Neuronal stem cell (in vitro differentiated cells): Measurements from ENCODE around the gene MESD.

Experiments
- DNase-seq: peaks from one replicate; pipeline ENCODE4 v3.0.0-alpha.2; 2013; ENCODE audit warnings: low spot score
- H2AFZ ChIP-seq: one replicate; pipeline ENCODE4 v1.6.1; 2013; ENCODE audit warnings: mild to moderate bottlenecking, low read length, inconsistent platforms
- H2AK5ac ChIP-seq: 2 replicates; pipeline ENCODE4 v1.6.1; 2013; ENCODE audit warnings: low read depth, mild to moderate bottlenecking, inconsistent platforms, low read length, moderate library complexity, mixed read lengths
- H2BK120ac ChIP-seq: 2 replicates; pipeline ENCODE4 v1.6.1; 2013; ENCODE audit warnings: low read depth, mild to moderate bottlenecking, inconsistent platforms, low read length, moderate library complexity, mixed read lengths
- H2BK12ac ChIP-seq: one replicate; pipeline ENCODE4 v1.6.1; 2013; ENCODE audit warnings: low read length, inconsistent platforms
- H2BK15ac ChIP-seq: 2 replicates; pipeline ENCODE4 v1.6.1; 2013; ENCODE audit warnings: mild to moderate bottlenecking, low read length, inconsistent platforms, mixed read lengths
- H2BK5ac ChIP-seq: one replicate; pipeline ENCODE4 v1.6.1; 2013; ENCODE audit warnings: inconsistent platforms, mild to moderate bottlenecking, low read length, moderate library complexity
- H3K14ac ChIP-seq: one replicate; pipeline ENCODE4 v1.6.1; 2013; ENCODE audit warnings: low read length, inconsistent platforms
- H3K18ac ChIP-seq: 2 replicates; pipeline ENCODE4 v1.6.1; 2013; ENCODE audit warnings: low read length, inconsistent platforms
- H3K23ac ChIP-seq: 2 replicates; pipeline ENCODE4 v1.6.1; 2013; ENCODE audit warnings: low read depth, mild to moderate bottlenecking, mixed read lengths, low read length, inconsistent platforms; ENCODE audit not compliant: poor library complexity
- H3K27ac ChIP-seq: replicated peaks from 3 replicates; pipeline ENCODE4 v1.5.1; 2013; ENCODE audit warnings: low read length, inconsistent platforms
- H3K27me3 ChIP-seq, 3 experiments: 2 replicates each; pipeline ENCODE4 v1.6.1; 2013; ENCODE audit warnings: low read length in 3 of 3, mild to moderate bottlenecking in 2 of 3, inconsistent platforms in 1 of 3, low read depth in 1 of 3, mixed read lengths in 1 of 3, moderate library complexity in 1 of 3; ENCODE audit not compliant: control insufficient read depth in 3 of 3, insufficient read depth in 3 of 3
- H3K36me3 ChIP-seq, 2 donors: replicated peaks in 1 of 2; 2 replicates each; pipeline ENCODE4 v1.6.1; 2013; ENCODE audit warnings: low read length in 2 of 2; ENCODE audit not compliant: control insufficient read depth in 2 of 2, insufficient read depth in 2 of 2
- H3K4ac ChIP-seq: 2 replicates; pipeline ENCODE4 v1.6.1; 2013; ENCODE audit warnings: inconsistent platforms, mild to moderate bottlenecking, low read length, moderate library complexity
- H3K4me1 ChIP-seq, 2 donors: 1 replicate in 1 of 2; 2 replicates in 1 of 2; pipeline ENCODE4 v1.6.1; 2013; ENCODE audit warnings: low read length in 2 of 2, low read depth in 1 of 2; ENCODE audit not compliant: control insufficient read depth in 2 of 2, insufficient read depth in 1 of 2
- H3K4me2 ChIP-seq: one replicate; pipeline ENCODE4 v1.6.1; 2013; ENCODE audit warnings: mild to moderate bottlenecking, low read length, inconsistent platforms; ENCODE audit not compliant: insufficient read depth, poor library complexity, severe bottlenecking
- H3K4me3 ChIP-seq, 2 donors: 2 replicates each; pipeline ENCODE4 v1.5.1; 2013; ENCODE audit warnings: low read length in 2 of 2, mild to moderate bottlenecking in 2 of 2, inconsistent platforms in 1 of 2, moderate library complexity in 1 of 2
- H3K79me1 ChIP-seq: one replicate; pipeline ENCODE4 v1.6.1; 2013; ENCODE audit warnings: low read depth, mild to moderate bottlenecking, inconsistent platforms, low read length, moderate library complexity
- H3K9ac ChIP-seq: one replicate; pipeline ENCODE4 v1.6.1; 2013; ENCODE audit warnings: mild to moderate bottlenecking, low read depth, low read length, inconsistent platforms; ENCODE audit not compliant: poor library complexity
- H3K9me3 ChIP-seq, 2 donors: replicated peaks in 1 of 2; 2 replicates each; pipeline versions ENCODE3 to v1.6.1; 2013; ENCODE audit warnings: low read length in 2 of 2, mild to moderate bottlenecking in 2 of 2, inconsistent platforms in 1 of 2, low read depth in 1 of 2, mixed read lengths in 1 of 2, moderate library complexity in 1 of 2; ENCODE audit not compliant: control insufficient read depth in 2 of 2, insufficient read depth in 1 of 2
- H4K8ac ChIP-seq: one replicate; pipeline ENCODE4 v1.6.1; 2013; ENCODE audit warnings: low read depth, mild to moderate bottlenecking, inconsistent platforms, low read length, moderate library complexity
- H4K91ac ChIP-seq: one replicate; pipeline ENCODE4 v1.6.1; 2013; ENCODE audit warnings: low read length, low read depth, mild to moderate bottlenecking, inconsistent platforms; ENCODE audit not compliant: poor library complexity
- WGBS, 2 donors: extraction: QIAGEN DNeasy Blood & Tissue Kit; methylation state at CpG; one replicate each; pipeline ENCODE4 v1.1.7; 2013; ENCODE audit warnings: missing lambda C conversion rate in 2 of 2, mixed read lengths in 1 of 2; ENCODE audit not compliant: insufficient read length in 2 of 2, insufficient replicate concordance in 1 of 2; ENCODE audit errors: extremely low coverage in 2 of 2; 5-methylcytosine and 5-hydroxymethylcytosine counted together

MESD gene

DNA sequence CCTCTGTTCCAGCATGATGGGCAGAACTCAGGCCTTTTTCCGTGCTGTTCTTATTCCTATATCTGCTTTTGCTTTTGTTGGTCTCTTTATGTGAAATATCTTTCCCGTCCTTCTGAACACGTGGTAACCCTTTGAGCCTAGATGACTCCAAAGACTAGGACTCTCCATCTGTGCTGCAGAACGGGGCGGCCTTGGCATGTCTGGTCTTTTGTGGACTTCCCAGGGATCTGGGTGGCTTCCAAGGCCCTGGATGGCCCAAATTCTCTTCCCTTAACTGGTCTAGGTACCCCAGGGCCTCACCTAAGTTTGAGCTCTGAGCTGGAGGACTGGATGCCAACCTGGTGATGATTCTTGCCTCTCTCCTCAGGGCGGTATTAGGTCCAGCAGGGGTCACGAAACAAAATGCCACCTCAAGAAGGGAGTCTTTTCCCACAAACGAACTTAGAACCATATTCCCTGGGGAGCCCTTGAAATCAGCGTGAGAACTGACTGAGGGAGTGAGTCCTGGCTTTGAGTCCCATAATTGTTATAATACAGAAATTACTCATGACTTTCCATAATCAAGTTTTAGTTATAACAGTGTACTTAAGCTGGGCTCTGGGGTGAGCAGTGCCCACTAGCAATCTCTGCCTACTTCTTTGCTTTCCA lies 25.0 kb upstream of the MESD start:
- Histone ChIP-seq H2BK120ac (no peak overlapping the region), H4K91ac (no peak overlapping the region), H3K9me3 (no peaks in the 10 kb centered on the region), H2BK15ac (no peak overlapping the region), H3K23ac (no peak overlapping the region), H3K9ac (no peak overlapping the region), H3K18ac (no peak overlapping the region), H2BK12ac (no peak overlapping the region), H3K27me3 (no peaks in the 10 kb centered on the region), H3K4me2 (no peak overlapping the region), H3K36me3 (no peaks in the 10 kb centered on the region), H3K14ac (no peak overlapping the region), H2AK5ac (no peak overlapping the region), H2BK5ac (no peak overlapping the region), H3K4me3 (no peak overlapping the region), H3K4ac (no peak overlapping the region), H3K27ac (no peak overlapping the region), H4K8ac (no peak overlapping the region), H3K79me1 (no peaks in the 10 kb centered on the region), H2AFZ (no peak overlapping the region), H3K4me1 (peaks cover 3 to 9% of the 10 kb centered on the region in 2 donors)
- DNase-seq, result no peak
- no CpG with 5 or more reads among the region's 9 CpGs for WGBS, 2 donors

DNA sequence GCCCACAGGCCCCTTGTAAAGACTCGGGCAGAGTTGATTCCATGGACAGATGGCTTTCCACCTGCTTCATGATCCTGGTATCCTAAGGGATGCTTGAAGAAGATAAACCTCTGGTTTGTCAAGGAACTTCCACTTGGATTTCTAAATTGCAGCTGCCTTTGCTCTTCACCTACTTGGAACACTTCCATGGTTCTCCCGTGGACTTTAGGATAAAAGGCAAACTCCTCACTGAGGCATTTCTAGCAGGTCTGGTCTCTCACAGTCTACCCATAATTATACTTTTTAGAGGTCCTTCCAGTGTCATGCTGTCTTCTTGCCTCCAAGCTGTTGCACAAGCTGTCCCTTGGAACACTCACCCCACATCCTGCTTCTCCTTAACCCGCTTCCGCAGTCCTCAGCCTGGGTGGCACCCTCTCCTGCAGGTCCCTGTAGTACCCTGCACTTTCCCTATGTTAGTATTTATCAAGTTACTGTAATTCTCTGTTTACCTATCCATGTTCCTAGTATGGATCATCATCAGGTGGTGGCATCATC lies 23.8 kb upstream of the MESD start:
- H2BK12ac ChIP-seq, result no peak overlapping the region
- no peak overlapping the region for H4K91ac ChIP-seq
- H3K27me3 ChIP-seq, result no peaks in the 10 kb centered on the region
- H3K23ac ChIP-seq, result no peak overlapping the region
- no peak overlapping the region for H3K27ac ChIP-seq
- H3K36me3 ChIP-seq, result no peaks in the 10 kb centered on the region
- WGBS, 2 donors, result no CpG with 5 or more reads among the region's 4 CpGs
- H3K4me3 ChIP-seq, result no peak overlapping the region
- no peak for DNase-seq
- no peak overlapping the region for H2BK5ac ChIP-seq
- H3K4me2 ChIP-seq, result no peak overlapping the region
- no peak overlapping the region for H4K8ac ChIP-seq
- no peak overlapping the region for H2BK120ac ChIP-seq
- no peak overlapping the region for H3K14ac ChIP-seq
- peaks cover 3 to 9% of the 10 kb centered on the region in 2 donors for H3K4me1 ChIP-seq
- H3K79me1 ChIP-seq, result no peaks in the 10 kb centered on the region
- no peak overlapping the region for H2BK15ac ChIP-seq
- no peaks in the 10 kb centered on the region for H3K9me3 ChIP-seq
- no peak overlapping the region for H3K4ac ChIP-seq
- no peak overlapping the region for H2AFZ ChIP-seq
- H2AK5ac ChIP-seq, result no peak overlapping the region
- H3K9ac ChIP-seq, result no peak overlapping the region
- H3K18ac ChIP-seq, result no peak overlapping the region

DNA sequence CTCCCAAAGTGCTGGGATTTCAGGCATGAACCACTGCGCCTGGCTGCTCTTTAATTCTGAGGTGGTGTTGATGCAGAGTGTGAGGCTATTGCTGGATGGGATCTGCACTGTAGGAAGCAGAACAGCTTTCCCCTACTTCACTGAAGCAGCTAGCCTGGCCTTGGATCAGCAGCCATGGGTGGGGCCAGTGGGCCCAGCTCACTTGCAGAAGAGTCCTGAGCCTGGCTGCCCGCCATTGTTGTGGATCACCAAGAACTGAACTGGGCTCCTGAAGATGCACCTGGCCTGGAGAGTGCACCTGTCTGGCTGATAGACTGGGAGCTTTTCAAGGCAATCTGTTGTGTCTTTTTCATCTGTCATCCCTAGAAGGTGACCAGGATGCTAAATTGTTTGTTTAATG lies 23.0 kb upstream of the MESD start:
- Histone ChIP-seq H2BK15ac (no peak overlapping the region), H4K91ac (no peak overlapping the region), H3K4ac (no peak overlapping the region), H3K18ac (no peak overlapping the region), H4K8ac (no peak overlapping the region), H3K4me2 (no peak overlapping the region), H2BK12ac (no peak overlapping the region), H3K79me1 (no peaks in the 10 kb centered on the region), H2BK120ac (no peak overlapping the region), H3K27ac (no peak overlapping the region), H3K9ac (no peak overlapping the region), H2BK5ac (no peak overlapping the region), H3K4me3 (no peak overlapping the region), H2AFZ (no peak overlapping the region), H3K4me1 (peaks cover 3 to 9% of the 10 kb centered on the region in 2 donors), H3K36me3 (no peaks in the 10 kb centered on the region), H2AK5ac (no peak overlapping the region), H3K9me3 (no peaks in the 10 kb centered on the region), H3K27me3 (no peaks in the 10 kb centered on the region), H3K14ac (no peak overlapping the region), H3K23ac (no peak overlapping the region)
- no CpG with 5 or more reads among the region's 2 CpGs for WGBS, 2 donors
- no peak for DNase-seq

DNA sequence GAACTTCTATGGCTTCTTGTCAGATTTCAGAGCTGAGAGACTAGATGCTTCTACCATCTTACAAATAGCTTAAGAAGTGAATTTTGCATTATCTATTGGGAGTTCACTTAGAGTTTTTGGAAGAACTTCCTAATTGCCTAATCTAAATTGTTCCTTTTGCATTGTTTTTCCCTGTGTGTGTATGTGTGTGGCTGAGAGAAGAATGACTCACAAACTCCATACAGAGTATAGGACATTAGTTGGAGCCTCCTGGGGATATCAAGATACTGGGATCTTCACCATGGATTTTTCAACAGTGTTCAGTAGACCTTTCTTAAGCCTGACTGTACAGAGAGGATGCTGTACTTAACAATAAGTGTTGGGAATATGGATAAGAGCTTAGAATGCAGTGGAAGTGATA lies 22.0 kb upstream of the MESD start:
- no peak for DNase-seq
- H3K27me3 ChIP-seq, result no peaks in the 10 kb centered on the region
- H2BK120ac ChIP-seq, result no peak overlapping the region
- H3K4ac ChIP-seq, result no peak overlapping the region
- H3K36me3 ChIP-seq, result no peaks in the 10 kb centered on the region
- H2AK5ac ChIP-seq, result no peak overlapping the region
- H3K27ac ChIP-seq, result no peak overlapping the region
- H2AFZ ChIP-seq, result no peak overlapping the region
- H2BK5ac ChIP-seq, result no peak overlapping the region
- H3K79me1 ChIP-seq, result no peaks in the 10 kb centered on the region
- no peak overlapping the region for H3K14ac ChIP-seq
- no peaks in the 10 kb centered on the region for H3K9me3 ChIP-seq
- peaks cover 3 to 9% of the 10 kb centered on the region in 2 donors for H3K4me1 ChIP-seq
- no peak overlapping the region for H4K8ac ChIP-seq
- no peak overlapping the region for H3K18ac ChIP-seq
- H2BK12ac ChIP-seq, result no peak overlapping the region
- H3K23ac ChIP-seq, result no peak overlapping the region
- H3K4me3 ChIP-seq, result no peak overlapping the region
- no peak overlapping the region for H4K91ac ChIP-seq
- no peak overlapping the region for H3K4me2 ChIP-seq
- no peak overlapping the region for H2BK15ac ChIP-seq
- H3K9ac ChIP-seq, result no peak overlapping the region
